Suprapubic skin (tissue), 4 donors: ENCODE results near the gene TECRL. TPM values are rescaled to one million over a fixed set of nuclear protein-coding genes. Genes with fewer than 3 reads are reported as not detected.

Source experiments
- DNase-seq, 2 donors: peaks; one replicate each; pipeline ENCODE4 v3.0.0-alpha.2; 2019; ENCODE audit warnings: low spot score in 2 of 2
- H3K27ac ChIP-seq: fragments of 200-600 bp; sonication (generic); one replicate; pipeline ENCODE4 v1.5.1; 2019
- H3K27me3 ChIP-seq: fragments of 200-600 bp; sonication (generic); one replicate; pipeline ENCODE4 v1.5.1; 2019
- H3K36me3 ChIP-seq: fragments of 200-600 bp; sonication (generic); one replicate; pipeline ENCODE4 v1.5.1; 2019
- H3K4me1 ChIP-seq: fragments of 200-600 bp; sonication (generic); one replicate; pipeline ENCODE4 v1.5.1; 2019
- H3K4me3 ChIP-seq: fragments of 200-600 bp; sonication (generic); one replicate; pipeline ENCODE4 v1.5.1; 2019; ENCODE audit warnings: mild to moderate bottlenecking
- H3K9me3 ChIP-seq: fragments of 200-600 bp; sonication (generic); one replicate; pipeline ENCODE4 v1.5.1; 2019
- EP300 ChIP-seq: sonication (generic); formaldehyde crosslinking; IDR thresholded peaks from one replicate; pipeline ENCODE4 v1.6.1; 2017; ENCODE audit warnings: antibody characterized with exemption
- POLR2A ChIP-seq, 2 donors: fragments of 450-650 bp; IDR thresholded peaks; one replicate each; pipeline ENCODE4 v1.6.1; 2017; ENCODE audit warnings: antibody characterized with exemption in 2 of 2, mild to moderate bottlenecking in 2 of 2, moderate library complexity in 2 of 2
- POLR2AphosphoS5 ChIP-seq, 3 donors: sonication (generic); formaldehyde crosslinking; IDR thresholded peaks; one replicate each; pipeline ENCODE4 v1.6.1; 2017; ENCODE audit warnings: antibody characterized with exemption in 3 of 3
- WGBS: methylation state at CpG from one replicate; pipeline ENCODE4 v1.1.5; 2018; 5-methylcytosine and 5-hydroxymethylcytosine counted together
- total RNA-seq, 4 donors: library from RNA; depleted of rRNA; stranded (reverse); fragments of >200 nt; gene quantifications; one replicate each; pipeline ENCODE4 v1.1.0, GENCODE V29; 2016
- TF ChIP-seq, protein P1 (sequence below), 2 donors: fragments of 200-600 bp in 1 of 2; fragments of 450-650 bp in 1 of 2; sonication (generic) in 1 of 2; IDR thresholded peaks; one replicate each; pipeline ENCODE4 v1.5.1; 2016 to 2019; ENCODE audit warnings: antibody characterized with exemption in 2 of 2, mild to moderate bottlenecking in 1 of 2, moderate library complexity in 1 of 2

TECRL gene
- total RNA-seq, 4 donors from 2014 or later: not detected

GRCh38 chr4:64384237-64385203 is 24.7 kb downstream of the TECRL start:
- WGBS: no CpG with 5 or more reads among the region's 1 CpG
- H3K27ac ChIP-seq: no peak overlapping the region
- H3K27me3 ChIP-seq: no peaks in the 10 kb centered on the region
- TF ChIP-seq POLR2AphosphoS5 (IDR thresholded peaks at IDR 0.05) (no peak), POLR2A (IDR thresholded peaks at IDR 0.05) (no peak), EP300 (no peak)
- TF ChIP-seq, protein P1, sequence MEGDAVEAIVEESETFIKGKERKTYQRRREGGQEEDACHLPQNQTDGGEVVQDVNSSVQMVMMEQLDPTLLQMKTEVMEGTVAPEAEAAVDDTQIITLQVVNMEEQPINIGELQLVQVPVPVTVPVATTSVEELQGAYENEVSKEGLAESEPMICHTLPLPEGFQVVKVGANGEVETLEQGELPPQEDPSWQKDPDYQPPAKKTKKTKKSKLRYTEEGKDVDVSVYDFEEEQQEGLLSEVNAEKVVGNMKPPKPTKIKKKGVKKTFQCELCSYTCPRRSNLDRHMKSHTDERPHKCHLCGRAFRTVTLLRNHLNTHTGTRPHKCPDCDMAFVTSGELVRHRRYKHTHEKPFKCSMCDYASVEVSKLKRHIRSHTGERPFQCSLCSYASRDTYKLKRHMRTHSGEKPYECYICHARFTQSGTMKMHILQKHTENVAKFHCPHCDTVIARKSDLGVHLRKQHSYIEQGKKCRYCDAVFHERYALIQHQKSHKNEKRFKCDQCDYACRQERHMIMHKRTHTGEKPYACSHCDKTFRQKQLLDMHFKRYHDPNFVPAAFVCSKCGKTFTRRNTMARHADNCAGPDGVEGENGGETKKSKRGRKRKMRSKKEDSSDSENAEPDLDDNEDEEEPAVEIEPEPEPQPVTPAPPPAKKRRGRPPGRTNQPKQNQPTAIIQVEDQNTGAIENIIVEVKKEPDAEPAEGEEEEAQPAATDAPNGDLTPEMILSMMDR (IDR thresholded peaks at IDR 0.05): no peak
- H3K4me1 ChIP-seq: no peaks in the 10 kb centered on the region
- no peak overlapping the region for H3K4me3 ChIP-seq
- H3K9me3 ChIP-seq: no peaks in the 10 kb centered on the region
- DNase-seq: no peak
- H3K36me3 ChIP-seq: no peaks in the 10 kb centered on the region

DNA sequence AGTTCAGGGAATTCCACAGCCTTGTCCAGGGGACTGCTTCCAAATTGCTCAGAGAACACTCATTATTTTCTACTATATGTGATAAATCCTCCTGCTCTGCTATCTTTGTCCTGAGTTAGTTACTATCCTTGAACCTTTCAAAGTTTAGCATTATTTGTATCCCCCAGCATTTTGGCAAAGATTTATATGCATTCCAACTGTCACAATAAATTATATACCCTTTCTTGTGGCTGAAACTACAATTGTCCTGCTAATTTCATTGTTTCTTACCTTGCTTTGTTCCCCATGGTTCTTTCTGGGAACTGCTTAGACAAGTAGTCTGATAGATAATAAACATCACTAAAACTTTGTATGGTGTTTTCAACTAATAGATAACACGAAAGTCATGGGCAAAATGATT is 40.5 kb downstream of the TECRL start:
- Histone ChIP-seq H3K27me3 (no peaks in the 10 kb centered on the region), H3K36me3 (no peaks in the 10 kb centered on the region), H3K4me1 (no peaks in the 10 kb centered on the region), H3K4me3 (no peak overlapping the region), H3K27ac (no peak overlapping the region), H3K9me3 (no peaks in the 10 kb centered on the region)
- no peak for DNase-seq
- 57% methylated on average over 1 of the region's 1 CpG for WGBS
- no peak for TF ChIP-seq POLR2AphosphoS5 (IDR thresholded peaks at IDR 0.05)
- no peak for TF ChIP-seq EP300
- TF ChIP-seq, protein P1 (IDR thresholded peaks at IDR 0.05): no peak
- TF ChIP-seq POLR2A (IDR thresholded peaks at IDR 0.05): no peak

DNA sequence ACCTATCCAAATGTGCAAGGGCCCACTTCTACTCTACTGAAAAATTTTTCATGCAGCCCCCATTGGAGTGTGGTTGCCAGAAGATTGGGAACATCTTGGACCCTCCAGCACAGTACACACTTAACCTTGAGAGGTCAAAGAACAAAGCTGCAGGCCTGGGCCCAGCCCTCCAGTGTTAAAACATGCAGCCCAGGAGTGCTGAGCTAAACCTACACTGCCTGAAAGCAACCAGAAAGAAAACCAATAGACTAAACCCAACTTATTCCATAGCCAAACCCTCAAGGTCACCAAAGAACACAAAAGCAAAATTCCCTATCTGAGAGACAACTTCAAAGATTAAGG is 47.9 kb downstream of the TECRL start:
- Histone ChIP-seq H3K36me3 (no peaks in the 10 kb centered on the region), H3K4me1 (no peaks in the 10 kb centered on the region), H3K9me3 (no peaks in the 10 kb centered on the region), H3K4me3 (no peak overlapping the region), H3K27ac (no peak overlapping the region), H3K27me3 (no peaks in the 10 kb centered on the region)
- TF ChIP-seq POLR2AphosphoS5 (IDR thresholded peaks at IDR 0.05) (no peak), EP300 (no peak), POLR2A (IDR thresholded peaks at IDR 0.05) (no peak)
- TF ChIP-seq, protein P1 (IDR thresholded peaks at IDR 0.05): no peak
- no peak for DNase-seq

DNA sequence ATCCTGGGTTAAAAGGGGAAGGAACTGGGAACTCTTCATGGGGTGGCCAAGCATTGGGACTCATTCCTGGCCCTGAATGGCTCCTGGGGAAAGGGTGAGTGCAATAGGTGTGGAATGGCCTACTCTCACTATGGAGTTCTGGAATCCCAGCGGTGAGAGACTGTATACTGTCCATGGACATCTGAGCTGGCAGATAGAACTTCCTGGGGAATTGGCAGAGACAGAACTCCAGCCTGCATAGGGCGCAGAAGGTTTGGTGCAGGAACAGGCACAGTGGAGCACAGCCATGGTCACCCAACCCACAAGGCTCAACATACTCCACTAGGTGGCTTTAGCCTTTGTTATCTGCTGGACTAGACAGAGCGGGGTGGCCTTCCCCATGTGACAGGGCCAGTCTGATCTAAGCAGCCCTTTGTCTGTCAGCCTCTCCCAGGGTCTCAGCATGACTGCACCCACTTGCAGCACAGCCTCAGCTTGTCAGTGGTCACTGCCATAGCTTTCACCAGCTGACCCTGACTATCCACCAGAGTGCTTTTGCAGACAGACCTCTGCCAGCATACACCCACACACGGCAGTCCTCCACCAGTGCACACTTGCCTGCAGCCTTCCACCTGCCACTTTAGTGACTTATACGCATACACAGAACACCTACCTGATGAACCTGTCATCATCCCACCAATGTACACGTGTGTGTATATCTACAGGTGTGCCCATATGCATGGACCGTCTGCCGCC is 48.4 kb downstream of the TECRL start:
- no peaks in the 10 kb centered on the region for H3K36me3 ChIP-seq
- no peaks in the 10 kb centered on the region for H3K9me3 ChIP-seq
- TF ChIP-seq POLR2A (IDR thresholded peaks at IDR 0.05) (no peak), POLR2AphosphoS5 (IDR thresholded peaks at IDR 0.05) (no peak)
- no peak for DNase-seq
- H3K4me3 ChIP-seq: no peak overlapping the region
- H3K27ac ChIP-seq: no peak overlapping the region
- WGBS: 92% methylated on average over 8 of the region's 8 CpGs
- H3K27me3 ChIP-seq: no peaks in the 10 kb centered on the region
- H3K4me1 ChIP-seq: no peaks in the 10 kb centered on the region

- Histone ChIP-seq H3K4me3 (no peak overlapping the region), H3K27ac (no peak overlapping the region), H3K36me3 (no peaks in the 10 kb centered on the region), H3K9me3 (no peaks in the 10 kb centered on the region), H3K4me1 (no peaks in the 10 kb centered on the region), H3K27me3 (no peaks in the 10 kb centered on the region)
- no peak for DNase-seq
- WGBS: 59% methylated on average over 3 of the region's 3 CpGs
- TF ChIP-seq, protein P1 (IDR thresholded peaks at IDR 0.05): no peak
- TF ChIP-seq EP300 (no peak), POLR2A (IDR thresholded peaks at IDR 0.05) (no peak), POLR2AphosphoS5 (IDR thresholded peaks at IDR 0.05) (no peak)
These were observed 49.8 kb downstream of the TECRL start for GRCh38 chr4:64359489-64359888.
